ENCODE data around the gene MOB3B. TPM values are rescaled to one million over a fixed set of nuclear protein-coding genes. Genes with fewer than 3 reads are reported as not detected.

The MOB3B gene
- total and polyA plus RNA-seq, 11 donors: 0.42 to 2.8 (median 1.8) TPM

GRCh38 chr9:27280860-27281259 lies 248.8 kb downstream of the MOB3B start:
- Histone ChIP-seq H3K4me1 (peaks cover 0 to 20% (median 0%) of the 10 kb centered on the region in 12 donors), H3K9me3 (no peaks in the 10 kb centered on the region), H3K27me3 (no peaks in the 10 kb centered on the region), H3K27ac (peak overlapping the region in 1 of 12 donors; percentile 42), H3K36me3 (no peaks in the 10 kb centered on the region), H3K4me3 (peak overlapping the region in 7 of 12 donors; percentile 7 to 28 (median 17))
- intact Hi-C loops (cut with DNase I): no loop called here
- TF ChIP-seq POLR2A (IDR thresholded peaks at IDR 0.05) (no peak), CTCF (IDR thresholded peaks at IDR 0.05) (no peak)
- WGBS, 4 donors: 22 to 39% (median 28%) methylated on average over 5 of the region's 5 CpGs
- ATAC-seq (peak in 3 of 4 donors; percentile 24 to 36 (median 30)), DNase-seq (no peak)

- Histone ChIP-seq H3K27ac (no peak overlapping the region), H3K36me3 (no peaks in the 10 kb centered on the region), H3K9me3 (no peaks in the 10 kb centered on the region), H3K4me3 (no peak overlapping the region), H3K4me1 (peaks cover 0 to 20% (median 0%) of the 10 kb centered on the region in 12 donors), H3K27me3 (no peaks in the 10 kb centered on the region)
- no peak for ATAC-seq
- intact Hi-C loops (cut with DNase I): no loop called here
- 85 to 90% (median 87%) methylated on average over 13 to 16 of the region's 16 CpGs for WGBS, 4 donors
- TF ChIP-seq POLR2A (IDR thresholded peaks at IDR 0.05): no peak
- TF ChIP-seq CTCF (IDR thresholded peaks at IDR 0.05): no peak
- no peak for DNase-seq
These were observed 249.4 kb downstream of the MOB3B start for GRCh38 chr9:27280249-27280648.

GRCh38 chr9:27279611-27280010 lies 250.0 kb downstream of the MOB3B start:
- 80 to 85% (median 82%) methylated on average over 3 of the region's 3 CpGs for WGBS, 4 donors
- H3K4me1 ChIP-seq: peaks cover 0 to 20% (median 0%) of the 10 kb centered on the region in 12 donors

GRCh38 chr9:27278374-27278773 lies 251.2 kb downstream of the MOB3B start:
- TF ChIP-seq POLR2A (IDR thresholded peaks at IDR 0.05): no peak
- H3K27ac ChIP-seq: no peak overlapping the region
- WGBS, 4 donors: 75 to 95% (median 86%) methylated on average over 1 of the region's 1 CpG
- H3K4me3 ChIP-seq: no peak overlapping the region
- ATAC-seq (no peak), DNase-seq (no peak)
- no peaks in the 10 kb centered on the region for H3K36me3 ChIP-seq
- intact Hi-C loops (cut with DNase I): loop anchor here in 5 of 10 donors (5.0 to 10.0 kb wide), 3 partner anchors 246 to 534 kb away; no protein-coding TSS in a partner anchor
- H3K27me3 ChIP-seq: no peaks in the 10 kb centered on the region
- H3K9me3 ChIP-seq: no peaks in the 10 kb centered on the region
- peaks cover 0 to 20% (median 0%) of the 10 kb centered on the region in 12 donors for H3K4me1 ChIP-seq

More at GRCh38 chr9:27279611-27280010, 250.0 kb downstream of the MOB3B start:
- intact Hi-C loops (cut with DNase I): loop anchor here in 5 of 10 donors (5.0 to 10.0 kb wide), 3 partner anchors 247 to 535 kb away; no protein-coding TSS in a partner anchor
- ATAC-seq (no peak), DNase-seq (no peak)
- no peak overlapping the region for H3K4me3 ChIP-seq
- no peaks in the 10 kb centered on the region for H3K27me3 ChIP-seq
- H3K9me3 ChIP-seq: no peaks in the 10 kb centered on the region
- H3K27ac ChIP-seq: no peak overlapping the region
- no peaks in the 10 kb centered on the region for H3K36me3 ChIP-seq
- TF ChIP-seq POLR2A (IDR thresholded peaks at IDR 0.05) (no peak), CTCF (IDR thresholded peaks at IDR 0.05) (no peak)
